ENCODE results near the gene GAD2.

GAD2 gene

GRCh38 chr10:26222563-26222962 lies 6.0 kb downstream of the GAD2 start:
- DNase-seq (ENCODE audit: low spot score): no peak

DNA sequence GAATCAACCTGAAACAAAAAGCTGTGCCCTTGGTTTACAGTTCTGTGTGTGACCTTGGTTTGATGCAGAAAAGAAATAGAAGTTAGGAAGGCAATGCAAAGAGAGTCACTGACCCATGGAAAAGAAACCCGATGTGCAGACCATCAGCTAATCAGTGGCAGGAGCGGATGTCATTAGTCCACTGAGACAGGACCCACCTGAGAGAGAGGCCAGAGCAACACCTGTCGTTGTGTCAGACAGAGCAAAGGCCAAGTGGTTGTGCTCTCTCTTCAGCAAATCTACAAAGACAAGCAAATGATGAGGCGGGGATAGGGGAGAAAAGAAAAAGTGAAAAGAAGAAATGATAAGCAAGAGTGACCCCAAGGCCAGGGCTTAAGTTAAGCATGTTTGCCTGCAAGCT lies 8.7 kb downstream of the GAD2 start:
- no peak for DNase-seq (ENCODE audit: low spot score)

DNA sequence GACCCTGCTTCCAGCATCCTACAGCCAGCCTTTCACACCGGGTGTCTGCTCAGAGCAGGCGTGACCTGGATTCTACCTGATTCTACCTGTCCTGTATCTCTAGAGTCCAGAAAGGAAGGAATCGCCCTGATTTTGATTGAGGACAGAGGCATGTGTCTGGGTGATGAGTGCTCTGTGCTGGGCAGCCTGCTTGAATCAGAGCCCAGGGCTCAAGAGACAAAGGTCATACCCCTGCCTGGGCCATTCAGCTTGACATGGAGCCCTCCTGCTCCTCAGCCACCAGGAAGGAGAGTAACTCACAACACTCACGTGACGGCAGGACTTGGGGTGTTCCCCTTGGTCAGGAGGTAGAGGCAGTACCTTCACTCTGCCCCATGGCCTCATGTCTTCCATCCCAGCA lies 11.2 kb downstream of the GAD2 start:
- no peak for DNase-seq (ENCODE audit: low spot score)

DNA sequence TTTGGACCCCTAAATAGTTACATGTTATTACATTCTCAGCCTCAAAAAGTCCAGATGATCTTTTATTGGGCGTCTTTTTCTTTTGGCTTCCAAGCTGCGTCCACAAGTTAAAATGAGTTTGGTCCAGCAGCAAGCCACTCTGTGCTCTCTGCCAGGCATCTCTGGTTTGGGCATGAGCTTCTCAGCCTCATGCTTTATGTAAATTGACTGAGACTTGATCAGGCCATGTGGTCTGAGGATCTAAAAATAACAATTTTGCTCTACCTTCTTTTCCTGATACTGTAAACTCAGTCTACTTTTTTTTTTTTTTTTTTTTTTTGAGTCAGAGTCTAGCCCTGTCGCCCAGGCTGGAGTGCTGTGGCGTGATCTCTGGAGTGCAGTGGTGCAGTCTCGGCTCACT lies 15.6 kb downstream of the GAD2 start:
- DNase-seq (ENCODE audit: low spot score): no peak

DNA sequence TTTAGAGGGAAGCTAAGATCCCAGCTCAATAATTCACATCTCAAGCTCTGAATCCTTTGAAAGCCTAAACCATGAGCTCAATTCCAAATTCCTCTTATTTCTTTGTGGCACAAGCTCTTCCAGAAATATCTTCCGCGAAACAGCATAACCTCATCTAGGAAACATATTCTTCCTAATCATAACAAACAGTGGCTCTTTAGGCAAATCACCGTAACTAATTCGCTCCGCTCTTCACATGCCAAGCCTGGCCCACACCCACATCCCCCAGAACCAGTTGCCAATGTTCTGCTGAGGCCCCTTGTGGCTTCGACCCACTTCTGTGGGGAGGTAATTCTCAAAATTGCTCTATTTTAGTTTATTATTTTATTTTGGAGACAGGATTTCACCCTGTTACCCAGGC lies 19.2 kb downstream of the GAD2 start:
- no peak for DNase-seq (ENCODE audit: low spot score)

GRCh38 chr10:26238378-26238777 lies 21.8 kb downstream of the GAD2 start:
- no peak for DNase-seq (ENCODE audit: low spot score)

GRCh38 chr10:26242706-26243350 lies 26.3 kb downstream of the GAD2 start:
- DNase-seq (ENCODE audit: low spot score): no peak

GRCh38 chr10:26243351-26243720 lies 26.8 kb downstream of the GAD2 start:
- DNase-seq (ENCODE audit: low spot score): no peak

- DNase-seq (ENCODE audit: low spot score): no peak
Measured at GRCh38 chr10:26249681-26250080, 33.1 kb downstream of the GAD2 start.

DNA sequence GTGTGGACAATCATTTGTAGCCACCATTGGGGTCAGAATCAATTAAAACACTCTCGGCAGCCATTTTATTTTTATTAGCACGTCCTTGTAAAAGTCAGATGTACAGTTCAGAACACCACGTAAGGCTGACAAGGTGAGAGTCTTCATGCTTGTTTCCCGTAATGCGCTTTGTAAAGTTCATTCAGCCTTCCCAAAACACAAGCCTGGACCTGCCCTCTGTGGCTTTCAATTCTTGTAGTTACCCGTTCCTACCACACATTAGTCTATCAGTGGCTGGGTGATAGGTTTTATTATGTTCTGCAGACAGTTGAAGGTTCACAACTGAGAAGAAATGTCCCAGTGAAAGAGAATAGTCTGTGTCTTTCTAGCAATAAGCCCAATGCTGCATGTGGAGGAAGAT lies 35.4 kb downstream of the GAD2 start:
- no peak for DNase-seq (ENCODE audit: low spot score)

DNA sequence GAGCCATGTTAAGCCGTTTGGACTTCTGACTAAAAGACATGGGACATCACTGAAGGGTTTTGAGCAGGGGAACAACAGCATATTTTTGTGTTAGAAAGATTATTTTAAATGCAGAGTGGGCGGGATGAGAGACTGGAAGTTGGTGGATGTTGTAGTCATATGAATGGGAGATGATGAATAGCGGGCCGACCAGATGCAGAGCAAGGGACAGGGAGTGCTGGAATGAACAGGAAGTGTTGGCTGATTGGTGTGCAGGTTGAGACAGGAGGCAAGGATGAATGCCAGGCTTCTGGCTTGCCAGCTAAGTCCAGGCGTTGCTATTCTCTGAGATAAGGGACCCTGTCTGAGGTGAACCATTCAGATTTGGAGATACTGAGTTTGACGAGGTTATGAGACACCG lies 38.0 kb downstream of the GAD2 start:
- no peak for DNase-seq (ENCODE audit: low spot score)

DNA sequence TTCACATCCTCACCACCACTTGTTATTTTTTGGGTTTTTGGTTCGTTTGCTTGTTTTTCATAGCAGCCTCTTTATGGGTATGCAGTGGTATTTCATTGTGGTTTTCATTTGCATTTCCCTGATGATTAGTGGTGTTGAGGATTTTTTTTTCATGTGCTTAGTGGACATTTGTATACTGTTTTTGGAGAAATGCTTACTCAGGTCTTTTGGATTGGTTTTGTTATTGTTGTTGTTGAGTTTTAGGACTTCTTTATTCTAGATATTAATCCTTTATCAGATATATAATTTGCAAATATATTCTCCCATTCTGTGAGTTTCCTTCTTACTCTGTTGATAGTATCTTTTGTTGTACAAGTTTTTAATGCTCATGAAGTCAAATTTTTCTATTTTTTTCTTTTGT lies 42.8 kb downstream of the GAD2 start:
- no peak for DNase-seq (ENCODE audit: low spot score)

GRCh38 chr10:26269754-26270153 lies 53.2 kb downstream of the GAD2 start:
- peak; percentile 40 for DNase-seq (ENCODE audit: low spot score)

DNA sequence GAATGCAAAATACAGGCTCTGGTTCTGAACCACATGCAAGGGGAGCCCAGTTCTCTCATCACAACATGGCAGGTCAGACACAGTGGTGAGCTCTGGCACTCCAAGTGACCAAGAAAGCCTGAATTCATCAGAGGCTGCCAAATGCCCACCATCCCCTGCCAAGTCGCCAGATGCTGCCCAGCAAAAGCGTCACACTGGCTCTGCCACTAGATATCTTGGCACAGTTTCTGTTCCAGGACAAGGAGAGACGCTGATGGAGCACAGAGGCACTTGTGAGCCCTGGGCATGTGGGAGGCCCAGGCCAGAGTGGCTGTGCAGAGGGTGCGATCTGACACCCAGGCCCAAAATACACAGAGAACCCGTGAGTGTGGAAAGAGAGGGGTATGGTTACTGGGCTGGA lies 57.8 kb downstream of the GAD2 start:
- DNase-seq (ENCODE audit: low spot score): no peak

DNA sequence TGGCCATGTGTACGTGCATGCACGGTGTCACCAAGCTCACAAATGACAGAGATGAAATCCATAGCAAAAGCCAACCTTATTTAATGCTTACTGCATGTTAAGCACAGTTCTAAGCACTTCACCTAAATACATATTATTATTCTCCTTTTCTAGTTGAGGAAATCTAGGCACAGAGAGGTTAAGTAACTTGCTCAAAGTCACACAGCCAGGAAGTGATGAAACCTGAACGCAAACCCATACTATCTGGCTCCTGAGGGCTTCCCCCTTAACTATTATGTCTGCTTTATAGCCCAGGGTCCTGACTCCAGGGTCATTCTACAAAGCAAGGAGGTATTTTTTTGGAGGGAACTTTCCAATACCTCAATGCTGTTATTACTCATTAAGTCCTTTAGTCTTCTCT lies 61.7 kb downstream of the GAD2 start:
- no peak for DNase-seq (ENCODE audit: low spot score)

- DNase-seq (ENCODE audit: low spot score): no peak
Measured at GRCh38 chr10:26290236-26290635, 73.7 kb downstream of the GAD2 start.

DNA sequence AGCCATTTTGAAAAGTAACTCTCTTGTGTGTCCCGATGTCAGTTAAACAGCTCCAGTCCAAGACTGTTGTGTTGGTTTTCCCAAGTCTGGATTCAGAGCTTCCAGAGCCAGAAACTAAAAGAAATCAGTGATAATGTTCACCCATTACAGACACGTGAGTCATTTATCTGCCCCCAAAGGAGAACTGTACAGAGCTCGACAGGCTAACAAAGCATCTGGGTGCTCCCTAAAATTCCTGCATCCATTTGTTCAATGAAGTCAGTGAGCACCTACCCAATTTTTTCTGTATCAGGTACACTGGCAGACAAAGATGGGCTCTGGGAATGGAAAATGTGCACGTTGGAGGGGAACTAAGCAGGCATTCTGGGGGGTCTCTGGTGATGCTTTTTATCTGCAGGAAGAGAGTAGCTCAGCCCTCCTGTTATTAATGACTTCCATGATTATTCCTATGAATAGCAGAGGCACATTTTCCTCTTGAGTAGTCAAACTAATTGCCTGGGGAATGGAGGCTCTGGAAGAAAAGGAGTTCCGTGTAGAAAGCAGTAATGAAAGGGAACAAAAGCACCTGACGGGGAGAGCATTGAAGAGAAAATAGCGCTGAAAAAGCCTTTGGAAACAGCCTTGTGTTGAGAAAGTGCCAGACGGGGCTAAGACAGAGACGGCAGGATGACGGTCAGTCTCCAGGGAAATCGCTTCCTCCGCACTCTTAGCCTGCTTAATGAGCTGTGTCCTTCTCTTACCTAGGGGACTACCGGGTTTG lies 75.3 kb downstream of the GAD2 start:
- no peak for DNase-seq (ENCODE audit: low spot score)

GRCh38 chr10:26296360-26296759 lies 79.8 kb downstream of the GAD2 start:
- no peak for DNase-seq (ENCODE audit: low spot score)

DNA sequence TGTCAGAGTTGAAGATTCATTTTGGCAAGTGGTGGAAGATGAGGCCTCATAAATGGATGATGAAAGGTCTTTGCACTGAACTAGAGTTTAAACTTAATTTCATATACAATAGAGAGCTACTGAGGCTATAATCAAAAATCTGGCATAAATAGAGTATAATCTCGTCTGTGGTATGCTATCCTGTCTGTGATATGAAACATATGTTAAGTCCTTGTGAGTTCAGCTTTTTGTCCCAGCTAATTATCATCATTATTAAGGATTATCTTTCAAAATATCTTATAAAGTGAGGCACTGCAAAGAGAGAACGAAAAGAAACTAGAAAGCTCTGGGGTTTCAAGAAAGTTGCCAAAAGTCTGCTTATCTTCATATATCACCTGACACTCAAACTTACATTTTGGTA lies 83.4 kb downstream of the GAD2 start:
- no peak for DNase-seq (ENCODE audit: low spot score)

GRCh38 chr10:26303366-26303765 lies 86.8 kb downstream of the GAD2 start:
- no peak for DNase-seq (ENCODE audit: low spot score)

- DNase-seq (ENCODE audit: low spot score): no peak
Measured at GRCh38 chr10:26310361-26310760, 93.8 kb downstream of the GAD2 start.

GRCh38 chr10:26311383-26311940 lies 94.9 kb downstream of the GAD2 start:
- DNase-seq (ENCODE audit: low spot score): no peak

DNA sequence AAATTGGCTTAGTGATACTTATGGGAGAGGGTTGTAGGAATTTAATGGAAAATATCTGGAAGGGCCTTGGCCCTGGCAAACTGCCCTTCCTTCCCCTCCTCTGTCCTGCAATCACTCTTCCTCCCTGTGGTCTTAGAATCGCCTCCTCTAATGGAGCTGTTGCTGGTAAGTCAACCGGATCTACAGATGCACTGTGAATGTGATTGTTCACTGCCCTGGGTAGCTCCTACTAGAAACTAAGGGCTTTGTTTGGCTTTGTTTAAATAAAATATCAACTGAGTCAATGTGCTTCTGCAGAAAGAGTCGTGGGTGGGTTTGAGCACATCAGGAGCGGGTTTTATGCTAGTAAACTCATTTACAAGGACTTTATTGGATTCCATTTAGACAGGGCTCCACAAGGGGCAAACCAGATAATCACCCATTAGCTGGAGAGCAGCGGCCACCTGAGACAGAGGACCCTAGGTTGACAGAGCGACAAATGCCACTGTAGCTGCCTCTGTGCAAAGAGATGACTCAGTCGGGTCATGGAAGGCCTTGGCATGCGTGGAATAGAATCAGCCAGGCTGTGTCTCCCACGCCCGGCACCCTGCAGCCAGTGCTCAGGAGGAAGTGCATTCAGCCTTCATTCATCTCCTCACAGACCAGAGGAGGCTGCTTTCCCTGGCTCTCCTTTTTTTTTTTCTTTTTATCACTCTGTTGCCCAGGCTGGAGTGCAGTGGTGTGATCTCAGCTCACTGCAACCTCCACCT lies 97.9 kb downstream of the GAD2 start:
- no peak for DNase-seq (ENCODE audit: low spot score)
